ENCODE measurements around the gene NSUN7.

NSUN7 gene

GRCh38 chr4:40728333-40728732 is 21.4 kb upstream of the NSUN7 start:
- TF ChIP-seq, protein P1, sequence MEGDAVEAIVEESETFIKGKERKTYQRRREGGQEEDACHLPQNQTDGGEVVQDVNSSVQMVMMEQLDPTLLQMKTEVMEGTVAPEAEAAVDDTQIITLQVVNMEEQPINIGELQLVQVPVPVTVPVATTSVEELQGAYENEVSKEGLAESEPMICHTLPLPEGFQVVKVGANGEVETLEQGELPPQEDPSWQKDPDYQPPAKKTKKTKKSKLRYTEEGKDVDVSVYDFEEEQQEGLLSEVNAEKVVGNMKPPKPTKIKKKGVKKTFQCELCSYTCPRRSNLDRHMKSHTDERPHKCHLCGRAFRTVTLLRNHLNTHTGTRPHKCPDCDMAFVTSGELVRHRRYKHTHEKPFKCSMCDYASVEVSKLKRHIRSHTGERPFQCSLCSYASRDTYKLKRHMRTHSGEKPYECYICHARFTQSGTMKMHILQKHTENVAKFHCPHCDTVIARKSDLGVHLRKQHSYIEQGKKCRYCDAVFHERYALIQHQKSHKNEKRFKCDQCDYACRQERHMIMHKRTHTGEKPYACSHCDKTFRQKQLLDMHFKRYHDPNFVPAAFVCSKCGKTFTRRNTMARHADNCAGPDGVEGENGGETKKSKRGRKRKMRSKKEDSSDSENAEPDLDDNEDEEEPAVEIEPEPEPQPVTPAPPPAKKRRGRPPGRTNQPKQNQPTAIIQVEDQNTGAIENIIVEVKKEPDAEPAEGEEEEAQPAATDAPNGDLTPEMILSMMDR (conservative IDR thresholded peaks at IDR 0.05), result no peak
- no peak overlapping the region for H3K27ac ChIP-seq

GRCh38 chr4:40729555-40729954 is 20.2 kb upstream of the NSUN7 start:
- TF ChIP-seq, protein P1 (conservative IDR thresholded peaks at IDR 0.05), result no peak
- no peak overlapping the region for H3K27ac ChIP-seq

- TF ChIP-seq, protein P1 (conservative IDR thresholded peaks at IDR 0.05), result no peak
- no peak overlapping the region for H3K27ac ChIP-seq
These were observed 19.6 kb upstream of the NSUN7 start for GRCh38 chr4:40730091-40730679.

DNA sequence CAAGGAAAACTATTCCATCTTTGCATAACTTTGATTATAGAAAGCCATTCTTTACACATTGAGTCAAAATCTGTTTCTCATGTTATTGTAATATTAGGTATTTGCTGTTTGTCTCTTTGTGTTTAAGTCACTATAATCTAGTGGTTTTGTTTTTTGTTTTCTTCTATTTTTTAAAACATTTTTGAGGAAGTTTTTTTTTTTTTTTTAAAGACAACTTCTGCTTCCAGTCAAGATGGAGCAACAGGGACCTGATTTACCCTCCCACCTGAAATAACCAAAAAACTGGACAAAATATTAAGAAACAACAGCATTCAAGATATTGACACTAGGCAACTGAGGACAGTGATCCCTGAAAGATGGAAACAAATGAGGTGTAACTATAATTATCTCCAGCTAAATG is 18.4 kb upstream of the NSUN7 start:
- peak overlapping the region; percentile 21; the same call in 1 of the 2 replicates for H3K27ac ChIP-seq
- TF ChIP-seq, protein P1 (conservative IDR thresholded peaks at IDR 0.05), result no peak

DNA sequence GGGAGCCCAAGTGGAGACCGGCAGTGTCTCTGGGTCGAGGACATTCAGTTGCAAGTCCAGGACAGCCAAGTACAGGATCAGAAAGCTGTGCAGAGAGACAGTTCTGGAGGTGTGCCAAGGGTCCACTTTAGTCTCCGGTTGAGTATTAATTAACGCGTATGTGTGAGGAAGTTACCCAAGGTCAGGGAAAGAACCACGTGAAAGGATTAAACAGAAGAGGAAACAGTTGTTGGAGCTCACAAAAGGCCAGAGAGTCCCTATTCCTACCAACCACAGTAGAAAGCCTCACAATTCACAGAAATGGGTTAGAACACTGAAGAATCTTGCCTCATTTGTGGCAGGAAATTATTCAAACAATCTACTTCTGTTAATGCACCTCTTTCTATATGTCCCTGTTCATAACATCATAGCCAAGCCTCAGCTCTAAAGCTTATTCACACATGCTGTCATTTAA is 17.9 kb upstream of the NSUN7 start:
- TF ChIP-seq, protein P1 (conservative IDR thresholded peaks at IDR 0.05), result no peak
- H3K27ac ChIP-seq, result peak overlapping the region; percentile 21; the same call in 1 of the 2 replicates

GRCh38 chr4:40733752-40734151 is 16.0 kb upstream of the NSUN7 start:
- TF ChIP-seq, protein P1 (conservative IDR thresholded peaks at IDR 0.05), result no peak
- no peak overlapping the region for H3K27ac ChIP-seq

DNA sequence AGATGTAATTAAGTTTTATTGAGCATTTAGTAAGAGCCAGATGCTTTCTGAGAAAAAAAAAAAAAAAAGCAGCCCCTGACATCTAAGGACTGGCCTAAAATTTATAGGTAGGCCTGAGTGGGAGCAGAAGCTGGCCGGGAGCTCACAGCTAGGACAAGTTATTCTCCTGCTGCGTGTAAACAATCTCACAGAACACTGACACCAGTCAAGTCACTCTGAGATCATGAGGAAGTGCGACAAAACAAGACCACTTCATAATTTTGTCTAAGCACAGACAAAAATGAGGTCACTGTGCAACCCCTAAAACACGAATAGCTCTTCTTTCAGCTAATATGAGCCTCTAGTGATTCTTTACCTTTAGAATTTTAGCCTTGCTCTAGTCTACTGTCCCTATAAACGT is 15.3 kb upstream of the NSUN7 start:
- TF ChIP-seq, protein P1 (conservative IDR thresholded peaks at IDR 0.05), result no peak
- H3K27ac ChIP-seq, result no peak overlapping the region

Data from VCaP (cell line).